HepG2 (cell line): Measurements from ENCODE around the gene ADGRB3. TPM values are rescaled to one million over a fixed set of nuclear protein-coding genes. Genes with fewer than 3 reads are reported as not detected.

Experiments
- ATAC-seq: fragments of 200-7000 bp; cut with Tn5 transposase; 3 replicates; pipeline ENCODE4 v1.9.1; 2020; ENCODE audit warnings: mild to moderate bottlenecking, moderate library complexity
- BruUV-seq: library from RNA; stranded (reverse); fragments of 400-500 nt; replicated peaks from 2 replicates; lab custom pipeline; 2021; lab: Mats Ljungman, UMichigan
- CTCF ChIA-PET: fragments of 300-600 bp; formaldehyde crosslinking; extraction: SDS; loops from one replicate; lab custom pipeline; 2021; ENCODE audit warnings: low total read pairs, inconsistent platforms, low intra/inter-chr PET ratio; lab: Yijun Ruan, JAX
- POLR2A ChIA-PET: fragments of 350-600 bp; sonication (Branson Sonifier 250); formaldehyde crosslinking; loops from one replicate; lab custom pipeline; 2020; ENCODE audit warnings: antibody characterized with exemption, inconsistent platforms; lab: Yijun Ruan, JAX
- DNase-seq: peaks from one replicate; pipeline ENCODE4 v3.0.0-alpha.2; 2015; ENCODE audit warnings: low spot score
- FAIRE-seq: peaks from 3 replicates; lab custom pipeline; 2011; peaks lifted over from hg19 to GRCh38; lab: Jason Lieb, UNC
- H2AFZ ChIP-seq: one replicate; pipeline ENCODE4 v1.6.1; 2011; ENCODE audit warnings: low read length, inconsistent platforms
- H3K27ac ChIP-seq: fragments of 300-600 bp; 3 replicates; pipeline ENCODE4 v1.8.0; 2011; ENCODE audit warnings: mixed run types, mild to moderate bottlenecking, mixed read lengths, low read length, inconsistent platforms; ENCODE audit not compliant: insufficient read depth; ENCODE audit errors: extremely low read length
- H3K27me3 ChIP-seq, 2 experiments: fragments of 200-600 bp in 1 of 2; 2 replicates in 1 of 2; 3 replicates in 1 of 2; pipeline versions ENCODE4 v1.6.0 to v1.8.0; 2011; ENCODE audit warnings: low read length in 2 of 2, mild to moderate bottlenecking in 2 of 2, moderate library complexity in 2 of 2, inconsistent platforms in 1 of 2; ENCODE audit not compliant: insufficient read depth in 2 of 2, control insufficient read depth in 1 of 2
- H3K36me3 ChIP-seq, 2 experiments: fragments of 200-600 bp in 1 of 2; replicated peaks in 1 of 2; 2 replicates in 1 of 2; 3 replicates in 1 of 2; pipeline versions ENCODE4 v1.5.1 to v1.8.0; 2011; ENCODE audit warnings: low read length in 2 of 2, inconsistent platforms in 1 of 2; ENCODE audit not compliant: insufficient read depth in 2 of 2, control insufficient read depth in 1 of 2
- H3K4me1 ChIP-seq: 2 replicates; pipeline ENCODE4 v1.5.1; 2012; ENCODE audit warnings: low read length, inconsistent platforms; ENCODE audit not compliant: insufficient read depth
- H3K4me2 ChIP-seq: 2 replicates; pipeline ENCODE4 v1.6.0; 2011; ENCODE audit warnings: low read depth, low read length, inconsistent platforms
- H3K4me3 ChIP-seq, 3 experiments: fragments of 200-600 bp in 1 of 3; sonication (generic), shearing (Covaris generic) in 1 of 3; replicated peaks in 1 of 3; 2 replicates each; pipeline ENCODE4 v1.5.1; 2011 to 2016; ENCODE audit warnings: low read length in 3 of 3, inconsistent platforms in 2 of 3, low read depth in 2 of 3, mild to moderate bottlenecking in 2 of 3, control low read depth in 1 of 3, mixed read lengths in 1 of 3; ENCODE audit not compliant: insufficient read depth in 1 of 3
- H3K79me2 ChIP-seq: one replicate; pipeline ENCODE4 v1.6.1; 2011; ENCODE audit warnings: low read length, inconsistent platforms; ENCODE audit not compliant: insufficient read depth
- H3K9ac ChIP-seq: 2 replicates; pipeline ENCODE4 v1.6.0; 2011; ENCODE audit warnings: mild to moderate bottlenecking, low read depth, low read length, inconsistent platforms; ENCODE audit not compliant: insufficient read depth
- H3K9me3 ChIP-seq: 2 replicates; pipeline ENCODE4 v1.5.1; 2012; ENCODE audit warnings: mild to moderate bottlenecking, low read length
- H4K20me1 ChIP-seq: 2 replicates; pipeline ENCODE4 v1.6.0; 2011; ENCODE audit warnings: inconsistent platforms, mild to moderate bottlenecking, low read length, moderate library complexity; ENCODE audit not compliant: insufficient read depth
- BHLHE40 ChIP-seq: IDR thresholded peaks from 2 replicates; pipeline ENCODE4 v1.6.1; 2011; ENCODE audit warnings: low read length, improper control_type of control experiment
- CBX5 ChIP-seq: sonication (generic); formaldehyde crosslinking; IDR thresholded peaks from 2 replicates; pipeline ENCODE4 v1.4.0; 2020; ENCODE audit warnings: missing genetic modification reagents, borderline replicate concordance
- CEBPB ChIP-seq: IDR thresholded peaks from 2 replicates; pipeline ENCODE4 v1.6.1; 2011; ENCODE audit warnings: low read depth, low read length, improper control_type of control experiment, borderline replicate concordance
- HES4 ChIP-seq: sonication (generic); formaldehyde crosslinking; IDR thresholded peaks from 2 replicates; pipeline ENCODE4 v1.9.0; 2021; ENCODE audit warnings: mild to moderate bottlenecking, missing genetic modification reagents, borderline replicate concordance
- MNT ChIP-seq: fragments of 450-650 bp; IDR thresholded peaks from 2 replicates; pipeline ENCODE4 v1.6.1; 2016
- NKX3-1 ChIP-seq: sonication (generic); formaldehyde crosslinking; IDR thresholded peaks from 2 replicates; pipeline ENCODE4 v1.5.0; 2020; ENCODE audit warnings: missing genetic modification reagents
- RFX1 ChIP-seq: fragments of 450-650 bp; IDR thresholded peaks from 2 replicates; pipeline ENCODE4 v1.6.1; 2017
- RNF219 ChIP-seq: sonication (generic); formaldehyde crosslinking; IDR thresholded peaks from 2 replicates; pipeline ENCODE4 v1.5.0; 2020; ENCODE audit warnings: mild to moderate bottlenecking, missing genetic modification reagents
- RORA ChIP-seq: sonication (generic); formaldehyde crosslinking; IDR thresholded peaks from 2 replicates; pipeline ENCODE4 v1.5.0; 2020; ENCODE audit warnings: mild to moderate bottlenecking, missing genetic modification reagents, moderate library complexity
- SMC3 ChIP-seq: IDR thresholded peaks from 2 replicates; pipeline ENCODE4 v1.6.1; 2011; ENCODE audit warnings: low read length, improper control_type of control experiment
- STAG1 ChIP-seq: sonication (generic); formaldehyde crosslinking; IDR thresholded peaks from 2 replicates; pipeline ENCODE4 v1.4.0; 2020; ENCODE audit warnings: missing genetic modification reagents
- TAF1 ChIP-seq: sonication (generic); formaldehyde crosslinking; IDR thresholded peaks from 2 replicates; pipeline ENCODE4 v1.4.0; 2020; ENCODE audit warnings: missing genetic modification reagents
- TERF1 ChIP-seq: sonication (generic); formaldehyde crosslinking; IDR thresholded peaks from 2 replicates; pipeline ENCODE4 v1.8.0; 2022; ENCODE audit warnings: mild to moderate bottlenecking, missing genetic modification reagents, moderate library complexity
- UBTF ChIP-seq: sonication (generic); formaldehyde crosslinking; IDR thresholded peaks from 2 replicates; pipeline ENCODE4 v1.4.0; 2020; ENCODE audit warnings: mild to moderate bottlenecking, missing genetic modification reagents
- ZBTB42 ChIP-seq: sonication (generic); formaldehyde crosslinking; IDR thresholded peaks from 2 replicates; pipeline ENCODE4 v1.5.0; 2020; ENCODE audit warnings: mild to moderate bottlenecking, missing genetic modification reagents
- ZNF337 ChIP-seq: sonication (generic); formaldehyde crosslinking; IDR thresholded peaks from 2 replicates; pipeline ENCODE4 v1.5.1; 2020; ENCODE audit warnings: missing genetic modification reagents, low read depth, mild to moderate bottlenecking, borderline replicate concordance
- ZNF605 ChIP-seq: sonication (generic); formaldehyde crosslinking; IDR thresholded peaks from 2 replicates; pipeline ENCODE4 v1.8.0; 2022; ENCODE audit warnings: mild to moderate bottlenecking, missing genetic modification reagents
- ZNF788 ChIP-seq: sonication (generic); formaldehyde crosslinking; IDR thresholded peaks from 2 replicates; pipeline ENCODE4 v1.5.0; 2020; ENCODE audit warnings: mild to moderate bottlenecking, missing genetic modification reagents, borderline replicate concordance
- WGBS: methylation state at CpG from one replicate; pipeline ENCODE4 v1.1.6; 2017; ENCODE audit warnings: low lambda C conversion rate; 5-methylcytosine and 5-hydroxymethylcytosine counted together
- in situ Hi-C: cut with HindIII; loops from 2 replicates; pipeline ENCODE4 v1.10.0; 2017; ENCODE audit warnings: low pct_unique_long_range_greater_than_20kb; ENCODE audit not compliant: extremely low pct_ligation_motif_present
- intact Hi-C: fragments of 100-400 bp; cut with micrococcal nuclease; formaldehyde crosslinking; loops from one replicate; pipeline ENCODE4 v1.10.0; 2022; ENCODE audit not compliant: unreplicated experiment
- polyA plus RNA-seq, 8 experiments: library from polyadenylated mRNA; depleted of rRNA in 3 of 8; stranded (reverse) in 7 of 8; unstranded in 1 of 8; fragments of >200 nt; fragmentation: Illumina TruSeq in 4 of 8; extraction: Trizol in 4 of 8; gene quantifications; 2 replicates each; pipeline versions ENCODE4 v1.2.1 to v1.2.3, GENCODE V29; 2011 to 2016; ENCODE audit warnings: low read depth in 4 of 8, missing spikeins in 1 of 8, mixed read lengths in 1 of 8; ENCODE audit not compliant: insufficient read depth in 1 of 8
- total RNA-seq, 5 experiments: library from RNA; depleted of rRNA; stranded (reverse); fragments of >200 nt; fragmentation: Illumina TruSeq; extraction: Trizol; gene quantifications; 2 replicates each; pipeline ENCODE4 v1.2.3, GENCODE V29; 2016; ENCODE audit warnings: low read depth in 1 of 5

The ADGRB3 gene
- total and polyA plus RNA-seq, 2 of the 13 experiments (the other 11 are each of a cell fraction or from before 2014, with no cell fraction given), result not detected

- TF ChIP-seq SMC3 (peak; percentile 44; the same call in 1 of the 2 replicates), BHLHE40 (no peak), STAG1 (peak; percentile 76), ZNF788 (no peak), NKX3-1 (CRISPR knock-in tag) (no peak), RFX1 (no peak), CEBPB (no peak)
These were observed 143.4 kb downstream of the ADGRB3 start (continued) for GRCh38 chr6:68778356-68779020.

- BruUV-seq, result no TSS peak
- intact Hi-C loops (loop anchor here (2.0 to 5.0 kb wide), 2 partner anchors 435 to 1852 kb away; no protein-coding TSS in a partner anchor), in situ Hi-C loops (no loop called here)
- Histone ChIP-seq H3K27ac (no peak overlapping the region), H3K36me3 (no peaks in the 10 kb centered on the region), H3K9ac (no peak overlapping the region), H2AFZ (no peak overlapping the region)
- DNase-seq, result no peak
- TF ChIP-seq TAF1 (CRISPR knock-in tag) (no peak), CBX5 (no peak), ZNF605 (CRISPR knock-in tag) (no peak), UBTF (CRISPR knock-in tag) (no peak), RORA (CRISPR knock-in tag) (no peak), ZBTB42 (CRISPR knock-in tag) (no peak), HES4 (CRISPR knock-in tag) (no peak), RNF219 (CRISPR knock-in tag) (no peak), ZNF337 (no peak), MNT (no peak), TERF1 (CRISPR knock-in tag) (no peak)
- TF ChIP-seq, all 625 proteins: peak for 0
- Histone ChIP-seq H3K79me2 (no peaks in the 10 kb centered on the region), H3K27me3 (no peaks in the 10 kb centered on the region), H3K4me3 (no peak overlapping the region), H3K4me2 (no peak overlapping the region), H3K9me3 (no peaks in the 10 kb centered on the region), H4K20me1 (no peaks in the 10 kb centered on the region), H3K4me1 (no peaks in the 10 kb centered on the region)
- no peak for FAIRE-seq
- 0% methylated on average over 2 of the region's 2 CpGs for WGBS
- no peak for ATAC-seq
- CTCF ChIA-PET, result no interaction called here
- POLR2A ChIA-PET, result no interaction called here
These were observed 144.3 kb downstream of the ADGRB3 start for GRCh38 chr6:68779366-68779765.
